ENCODE measurements around the gene PCBP2. TPM values are rescaled to one million over a fixed set of nuclear protein-coding genes. Genes with fewer than 3 reads are reported as not detected.
A peak's percentile ranks its signal among the peaks of the same experiment; 100 is the strongest.
"Not testable (repeated sequence)": the region's sequence is repeated elsewhere in the genome, so short reads cannot be mapped to it uniquely, and the experiment has no call there.

The PCBP2 gene
- total RNA-seq = 1,058 to 1,073 TPM (median 1,066 TPM) in 3 replicates

DNA sequence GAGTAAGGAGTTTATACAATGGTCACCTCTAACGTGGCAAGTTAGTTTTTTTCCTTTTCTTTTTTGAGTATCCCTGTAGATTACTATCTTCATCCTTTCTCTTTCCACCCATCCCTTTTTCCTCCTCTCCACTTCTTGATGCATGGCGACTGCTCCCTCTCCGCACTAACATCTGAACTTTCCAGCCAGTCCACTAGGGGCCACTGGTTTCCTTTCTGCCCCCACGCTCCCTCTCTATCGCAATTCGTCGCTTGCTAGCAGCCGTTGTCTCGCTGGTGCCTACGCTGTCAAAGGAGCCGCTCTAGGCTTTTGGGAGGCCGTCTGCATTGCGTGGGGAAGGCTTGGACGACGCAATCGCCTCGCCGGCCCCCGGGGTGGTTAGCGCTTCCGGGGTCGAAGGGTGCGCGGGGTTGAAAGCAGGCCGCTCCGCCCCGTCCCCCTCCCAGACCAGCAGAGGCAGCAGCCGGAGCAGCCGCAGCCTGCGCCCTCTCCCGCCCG lies at the start of gene PCBP2:
Gene PCBP2 (plus strand): TSS at position 442 of the 498 bp plus-strand sequence. CDS start 2,699 bp downstream, outside the sequence.
- Mint-ChIP-seq H3K27me3 (ENCODE audit: low read depth) (no peaks in the 10 kb centered on the region), H3K27ac (peak within 1 kb of the TSS; percentile 99), H3K4me1 (peaks cover 23% of the 10 kb centered on the region), H3K36me3 (peaks cover 30% of the 10 kb centered on the region), H3K4me3 (peak within 1 kb of the TSS; percentile 93), H3K9me3 (no peaks in the 10 kb centered on the region)
- DNase-seq (ENCODE audit: low spot score in 2 of 2, unreplicated experiment in 2 of 2) = peak; percentile 91 to 94
- TF ChIP-seq, protein P1, sequence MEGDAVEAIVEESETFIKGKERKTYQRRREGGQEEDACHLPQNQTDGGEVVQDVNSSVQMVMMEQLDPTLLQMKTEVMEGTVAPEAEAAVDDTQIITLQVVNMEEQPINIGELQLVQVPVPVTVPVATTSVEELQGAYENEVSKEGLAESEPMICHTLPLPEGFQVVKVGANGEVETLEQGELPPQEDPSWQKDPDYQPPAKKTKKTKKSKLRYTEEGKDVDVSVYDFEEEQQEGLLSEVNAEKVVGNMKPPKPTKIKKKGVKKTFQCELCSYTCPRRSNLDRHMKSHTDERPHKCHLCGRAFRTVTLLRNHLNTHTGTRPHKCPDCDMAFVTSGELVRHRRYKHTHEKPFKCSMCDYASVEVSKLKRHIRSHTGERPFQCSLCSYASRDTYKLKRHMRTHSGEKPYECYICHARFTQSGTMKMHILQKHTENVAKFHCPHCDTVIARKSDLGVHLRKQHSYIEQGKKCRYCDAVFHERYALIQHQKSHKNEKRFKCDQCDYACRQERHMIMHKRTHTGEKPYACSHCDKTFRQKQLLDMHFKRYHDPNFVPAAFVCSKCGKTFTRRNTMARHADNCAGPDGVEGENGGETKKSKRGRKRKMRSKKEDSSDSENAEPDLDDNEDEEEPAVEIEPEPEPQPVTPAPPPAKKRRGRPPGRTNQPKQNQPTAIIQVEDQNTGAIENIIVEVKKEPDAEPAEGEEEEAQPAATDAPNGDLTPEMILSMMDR (IDR thresholded peaks at IDR 0.05; ENCODE audit: unreplicated experiment) = peak; percentile 78

DNA sequence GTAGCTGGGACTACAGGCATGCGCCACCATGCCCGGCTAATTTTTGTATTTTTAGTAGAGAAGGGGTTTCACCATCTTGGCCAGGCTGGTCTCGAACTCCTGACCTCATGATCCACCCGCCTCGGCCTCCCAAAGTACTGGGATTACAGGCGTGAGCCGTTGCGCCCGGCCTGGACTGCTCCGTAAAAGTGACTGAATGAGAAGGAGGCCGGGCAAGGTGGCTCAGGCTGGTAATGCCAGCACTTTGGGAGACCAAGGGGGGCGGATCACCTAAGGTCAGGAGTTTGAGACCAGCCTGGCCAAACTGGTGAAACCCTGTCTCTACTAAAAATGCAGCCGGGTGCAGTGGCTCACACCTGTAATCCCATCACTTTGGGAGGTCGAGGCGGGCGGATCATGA lies 49.6 kb upstream of the PCBP2 start:
- not testable (repeated sequence) for DNase-seq (ENCODE audit: low spot score in 2 of 2, unreplicated experiment in 2 of 2); H3K9me3 Mint-ChIP-seq; H3K27me3 Mint-ChIP-seq (ENCODE audit: low read depth); H3K4me3 Mint-ChIP-seq; H3K4me1 Mint-ChIP-seq
- peaks cover 13% of the 10 kb centered on the region for H3K36me3 Mint-ChIP-seq
- peak overlapping the region; percentile 88 for H3K27ac Mint-ChIP-seq

DNA sequence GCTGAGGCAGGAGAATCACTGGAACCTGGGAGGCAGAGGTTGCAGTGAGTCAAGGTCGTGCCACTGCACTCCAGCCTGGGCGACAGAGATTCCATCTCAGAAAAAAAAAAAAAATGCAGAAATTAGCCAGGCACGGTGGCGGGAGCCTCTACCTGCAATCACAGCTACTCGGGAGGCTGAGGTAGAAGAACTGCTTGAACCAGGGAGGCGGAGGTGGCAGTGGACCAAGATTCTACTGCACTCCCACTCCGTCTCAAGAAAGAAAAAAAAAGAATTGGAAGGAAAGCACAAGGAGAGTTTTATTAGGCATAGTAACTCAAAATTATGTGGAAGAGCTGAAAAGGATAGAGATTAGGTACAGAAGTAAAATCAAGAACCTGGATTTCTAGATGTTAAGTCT lies 49.0 kb upstream of the PCBP2 start:
- TF ChIP-seq, protein P1 (IDR thresholded peaks at IDR 0.05; ENCODE audit: unreplicated experiment) = no peak
- H3K4me1 Mint-ChIP-seq = peaks cover 5% of the 10 kb centered on the region
- DNase-seq (ENCODE audit: low spot score in 2 of 2, unreplicated experiment in 2 of 2) = no peak
- H3K9me3 Mint-ChIP-seq = no peaks in the 10 kb centered on the region
- H3K27ac Mint-ChIP-seq = peak overlapping the region; percentile 88
- no peaks in the 10 kb centered on the region for H3K27me3 Mint-ChIP-seq (ENCODE audit: low read depth)
- H3K4me3 Mint-ChIP-seq = no peak overlapping the region
- peaks cover 12% of the 10 kb centered on the region for H3K36me3 Mint-ChIP-seq

DNA sequence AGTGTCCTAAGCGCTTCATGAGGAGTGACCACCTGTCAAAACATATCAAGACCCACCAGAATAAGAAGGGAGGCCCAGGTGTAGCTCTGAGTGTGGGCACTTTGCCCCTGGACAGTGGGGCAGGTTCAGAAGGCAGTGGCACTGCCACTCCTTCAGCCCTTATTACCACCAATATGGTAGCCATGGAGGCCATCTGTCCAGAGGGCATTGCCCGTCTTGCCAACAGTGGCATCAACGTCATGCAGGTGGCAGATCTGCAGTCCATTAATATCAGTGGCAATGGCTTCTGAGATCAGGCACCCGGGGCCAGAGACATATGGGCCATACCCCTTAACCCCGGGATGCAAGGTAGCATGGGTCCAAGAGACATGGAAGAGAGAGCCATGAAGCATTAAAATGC lies 41.0 kb upstream of the PCBP2 start:
- no peaks in the 10 kb centered on the region for H3K27me3 Mint-ChIP-seq (ENCODE audit: low read depth)
- no peak overlapping the region for H3K4me3 Mint-ChIP-seq
- peaks cover 25% of the 10 kb centered on the region for H3K36me3 Mint-ChIP-seq
- DNase-seq (ENCODE audit: low spot score in 2 of 2, unreplicated experiment in 2 of 2) = no peak
- TF ChIP-seq, protein P1 (IDR thresholded peaks at IDR 0.05; ENCODE audit: unreplicated experiment) = no peak
- no peak overlapping the region for H3K27ac Mint-ChIP-seq
- no peaks in the 10 kb centered on the region for H3K9me3 Mint-ChIP-seq
- H3K4me1 Mint-ChIP-seq = peaks cover 40% of the 10 kb centered on the region

DNA sequence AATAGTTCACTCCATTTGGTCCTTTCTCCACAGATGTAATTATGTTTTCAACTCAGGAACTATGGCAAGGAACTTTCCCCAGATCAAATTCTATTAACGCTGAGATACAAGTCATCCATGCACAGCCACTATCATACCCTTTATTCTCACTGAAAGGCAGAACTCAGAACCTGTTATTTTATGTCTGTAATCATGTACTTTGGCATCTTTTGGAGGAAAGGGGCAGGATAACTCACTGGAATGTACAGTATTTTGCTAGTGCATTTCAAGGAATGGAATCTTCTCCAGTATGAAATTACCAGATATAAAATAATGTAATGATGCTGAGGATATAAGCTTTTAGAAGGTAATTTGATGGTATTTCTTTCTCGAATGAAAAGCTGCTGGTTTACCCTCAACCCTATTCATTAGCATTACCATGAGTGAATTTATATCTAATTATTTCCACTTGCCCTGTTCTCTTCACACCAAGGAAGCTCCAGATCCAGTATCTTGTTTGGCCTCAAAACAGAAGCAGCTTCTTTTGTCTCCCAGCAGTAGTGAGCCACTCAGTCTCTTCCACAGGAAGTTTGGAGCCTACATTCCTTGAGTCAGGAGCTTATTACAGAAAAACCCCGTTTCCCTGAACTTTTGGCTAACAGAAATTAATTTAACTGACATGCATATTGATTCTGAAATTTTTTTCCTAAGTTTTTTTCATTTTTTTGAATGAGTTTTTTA lies 38.3 kb upstream of the PCBP2 start:
- Mint-ChIP-seq H3K4me3 (no peak overlapping the region), H3K27ac (peak overlapping the region; percentile 57)
- TF ChIP-seq, protein P1 (IDR thresholded peaks at IDR 0.05; ENCODE audit: unreplicated experiment) = no peak

DNA sequence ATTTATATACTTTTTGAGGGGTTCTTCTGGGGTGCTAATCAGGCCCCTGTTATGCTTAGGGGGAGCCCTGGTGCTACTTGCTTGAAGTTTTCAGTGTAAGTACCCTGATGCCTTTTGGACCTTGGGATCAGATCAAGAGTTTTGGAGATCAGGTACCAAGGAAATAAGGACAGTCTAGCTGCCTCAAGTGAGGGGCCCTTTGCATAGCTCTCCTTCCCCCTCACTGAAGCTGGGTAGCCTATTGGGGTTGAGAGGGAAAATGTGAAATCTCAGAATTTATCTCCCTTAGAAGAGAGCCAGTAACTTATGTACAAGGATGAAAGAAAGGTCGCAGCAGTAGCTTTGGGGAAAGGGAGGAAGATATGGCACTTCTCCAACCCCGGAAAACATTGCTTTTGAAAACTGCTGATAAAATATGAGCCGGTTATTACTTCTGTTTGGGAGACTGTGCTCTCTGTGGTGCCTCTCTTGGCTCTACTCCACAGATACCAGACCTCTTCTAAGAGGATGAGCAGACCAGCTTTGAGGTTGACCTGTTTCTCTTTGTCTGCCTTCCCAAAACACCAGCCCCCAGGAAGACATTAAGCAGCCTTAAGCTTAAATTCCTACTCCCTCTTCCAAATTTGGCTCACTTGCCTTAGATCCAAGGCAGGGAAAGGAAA lies 37.0 kb upstream of the PCBP2 start:
- no peak for DNase-seq (ENCODE audit: low spot score in 2 of 2, unreplicated experiment in 2 of 2)

More for the DNA sequence above, 38.3 kb upstream of the PCBP2 start:
- Mint-ChIP-seq H3K36me3 (peaks cover 20% of the 10 kb centered on the region), H3K9me3 (no peaks in the 10 kb centered on the region), H3K27me3 (ENCODE audit: low read depth) (no peaks in the 10 kb centered on the region), H3K4me1 (peaks cover 50% of the 10 kb centered on the region)
- DNase-seq (ENCODE audit: low spot score in 2 of 2, unreplicated experiment in 2 of 2) = no peak

DNA sequence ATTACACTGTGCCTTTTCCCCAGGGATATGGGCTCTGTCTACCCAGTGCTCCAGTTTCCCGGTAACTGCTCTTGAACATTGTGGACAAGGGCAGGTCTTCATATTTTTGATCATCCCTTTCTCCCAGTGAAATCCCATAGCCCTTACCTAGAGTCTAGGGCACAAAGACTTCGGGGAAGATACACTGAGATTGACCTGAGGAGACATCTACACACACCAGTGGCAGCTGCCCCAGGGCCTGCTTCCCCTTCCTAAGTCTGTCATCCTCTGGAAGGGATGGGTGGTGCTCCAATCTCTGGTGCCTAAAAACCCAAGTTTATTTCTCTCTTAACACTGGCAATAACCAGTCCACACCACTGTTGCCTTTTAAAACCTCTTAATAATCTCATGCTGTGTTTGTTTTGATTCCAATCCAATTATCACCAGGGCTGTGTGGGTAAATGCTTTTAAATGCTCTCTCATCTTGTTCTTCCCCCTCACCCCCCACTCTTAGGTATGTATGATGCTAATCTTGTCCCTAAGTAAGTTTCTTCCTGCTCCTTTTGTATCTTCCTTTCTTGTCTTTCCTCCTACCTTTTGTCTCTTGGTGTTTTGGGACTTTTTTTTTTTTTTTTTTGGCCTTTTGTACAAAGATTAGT lies 36.0 kb upstream of the PCBP2 start:
- DNase-seq (ENCODE audit: low spot score in 2 of 2, unreplicated experiment in 2 of 2); H3K36me3 Mint-ChIP-seq; H3K27me3 Mint-ChIP-seq (ENCODE audit: low read depth); H3K9me3 Mint-ChIP-seq; H3K4me3 Mint-ChIP-seq: not testable (repeated sequence)
- peak overlapping the region; percentile 90 for H3K27ac Mint-ChIP-seq
- H3K4me1 Mint-ChIP-seq = peaks cover 68% of the 10 kb centered on the region

More for the DNA sequence above, 37.0 kb upstream of the PCBP2 start:
- Mint-ChIP-seq H3K4me1 (peaks cover 60% of the 10 kb centered on the region), H3K36me3 (peaks cover 14% of the 10 kb centered on the region), H3K27ac (peak overlapping the region; percentile 90), H3K9me3 (no peaks in the 10 kb centered on the region), H3K27me3 (ENCODE audit: low read depth) (no peaks in the 10 kb centered on the region), H3K4me3 (no peak overlapping the region)
- TF ChIP-seq, protein P1 (IDR thresholded peaks at IDR 0.05; ENCODE audit: unreplicated experiment) = no peak

DNA sequence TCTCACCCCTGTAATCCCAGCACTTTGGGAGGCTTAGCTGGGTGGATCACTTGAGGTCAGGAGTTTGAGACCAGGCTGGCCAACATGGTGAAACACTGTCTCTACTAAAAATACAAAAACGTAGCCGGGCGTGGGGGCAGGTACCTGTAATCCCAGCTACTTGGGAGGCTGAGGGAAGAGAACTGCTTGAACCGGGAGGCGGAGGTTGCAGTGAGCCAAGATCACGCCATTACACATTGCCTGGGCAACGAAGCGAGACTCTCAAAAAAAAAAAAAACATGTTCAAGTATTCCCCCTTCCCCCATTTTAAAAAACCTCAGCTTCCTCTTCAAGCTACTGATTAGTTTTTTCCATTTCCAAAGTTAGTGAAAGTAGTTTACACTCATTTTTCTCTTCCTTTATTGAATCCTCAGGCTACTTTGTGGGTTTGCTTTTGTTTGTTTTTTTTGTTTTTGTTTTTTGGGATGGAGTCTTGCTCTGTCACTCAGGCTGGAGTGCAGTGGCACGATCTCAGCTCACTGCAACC lies 34.5 kb upstream of the PCBP2 start:
- not testable (repeated sequence) for H3K27me3 Mint-ChIP-seq (ENCODE audit: low read depth); H3K36me3 Mint-ChIP-seq; H3K27ac Mint-ChIP-seq; H3K4me3 Mint-ChIP-seq; DNase-seq (ENCODE audit: low spot score in 2 of 2, unreplicated experiment in 2 of 2); H3K9me3 Mint-ChIP-seq
- peaks cover 69% of the 10 kb centered on the region for H3K4me1 Mint-ChIP-seq
